ENCODE results near the gene NODAL. TPM values are rescaled to one million over a fixed set of nuclear protein-coding genes. Genes with fewer than 3 reads are reported as not detected.

NODAL gene
- total RNA-seq, 1 donor from 2014 or later: not detected

GRCh38 chr10:70481831-70482530, 40.5 kb upstream of the NODAL start:
- TF ChIP-seq CTCF (IDR thresholded peaks at IDR 0.05): no peak
- Histone ChIP-seq H3K36me3 (peaks cover 10% of the 10 kb centered on the region), H3K27me3 (no peaks in the 10 kb centered on the region), H3K9me3 (no peaks in the 10 kb centered on the region), H3K27ac (peak overlapping the region; percentile 51), H3K4me3 (peak overlapping the region; percentile 56), H3K4me1 (peaks cover 52% of the 10 kb centered on the region)
- DNase-seq (no peak), ATAC-seq (peak; percentile 39)
- intact Hi-C loops (cut with DNase I): no loop called here

- peaks cover 52% of the 10 kb centered on the region for H3K4me1 ChIP-seq
- H3K36me3 ChIP-seq: peaks cover 10% of the 10 kb centered on the region
- ATAC-seq: no peak
- no peak for TF ChIP-seq CTCF (IDR thresholded peaks at IDR 0.05)
- H3K27me3 ChIP-seq: no peaks in the 10 kb centered on the region
- no peak overlapping the region for H3K27ac ChIP-seq
- no peaks in the 10 kb centered on the region for H3K9me3 ChIP-seq
- intact Hi-C loops (cut with DNase I): no loop called here
- peak overlapping the region; percentile 56 for H3K4me3 ChIP-seq
- no peak for DNase-seq
Measured at GRCh38 chr10:70481105-70481504, 39.6 kb upstream of the NODAL start.

- peaks cover 3% of the 10 kb centered on the region for H3K36me3 ChIP-seq
- no peak for ATAC-seq
- DNase-seq: no peak
- peaks cover 52% of the 10 kb centered on the region for H3K4me1 ChIP-seq
- H3K9me3 ChIP-seq: no peaks in the 10 kb centered on the region
- intact Hi-C loops (cut with DNase I): no loop called here
- H3K27ac ChIP-seq: peak overlapping the region; percentile 44
- H3K27me3 ChIP-seq: no peaks in the 10 kb centered on the region
- no peak for TF ChIP-seq CTCF (IDR thresholded peaks at IDR 0.05)
- H3K4me3 ChIP-seq: peak overlapping the region; percentile 56
Measured at GRCh38 chr10:70480239-70480861, 38.9 kb upstream of the NODAL start.

GRCh38 chr10:70479626-70480238, 38.3 kb upstream of the NODAL start:
- intact Hi-C loops (cut with DNase I): no loop called here
- TF ChIP-seq CTCF (IDR thresholded peaks at IDR 0.05): no peak
- peak overlapping the region; percentile 44 for H3K27ac ChIP-seq
- H3K36me3 ChIP-seq: no peaks in the 10 kb centered on the region
- H3K4me3 ChIP-seq: peak overlapping the region; percentile 56
- ATAC-seq (no peak), DNase-seq (no peak)
- no peaks in the 10 kb centered on the region for H3K27me3 ChIP-seq
- peaks cover 52% of the 10 kb centered on the region for H3K4me1 ChIP-seq
- H3K9me3 ChIP-seq: no peaks in the 10 kb centered on the region

- Histone ChIP-seq H3K27ac (peak overlapping the region; percentile 44), H3K9me3 (no peaks in the 10 kb centered on the region), H3K27me3 (no peaks in the 10 kb centered on the region), H3K4me1 (peaks cover 52% of the 10 kb centered on the region), H3K36me3 (no peaks in the 10 kb centered on the region), H3K4me3 (peak overlapping the region; percentile 56)
- no peak for TF ChIP-seq CTCF (IDR thresholded peaks at IDR 0.05)
- ATAC-seq (no peak), DNase-seq (no peak)
- intact Hi-C loops (cut with DNase I): no loop called here
Measured at GRCh38 chr10:70479165-70479581, 37.7 kb upstream of the NODAL start.

All from upper lobe of right lung (tissue), 1 donor.